ENCODE results near the gene CAVIN2.

DNA sequence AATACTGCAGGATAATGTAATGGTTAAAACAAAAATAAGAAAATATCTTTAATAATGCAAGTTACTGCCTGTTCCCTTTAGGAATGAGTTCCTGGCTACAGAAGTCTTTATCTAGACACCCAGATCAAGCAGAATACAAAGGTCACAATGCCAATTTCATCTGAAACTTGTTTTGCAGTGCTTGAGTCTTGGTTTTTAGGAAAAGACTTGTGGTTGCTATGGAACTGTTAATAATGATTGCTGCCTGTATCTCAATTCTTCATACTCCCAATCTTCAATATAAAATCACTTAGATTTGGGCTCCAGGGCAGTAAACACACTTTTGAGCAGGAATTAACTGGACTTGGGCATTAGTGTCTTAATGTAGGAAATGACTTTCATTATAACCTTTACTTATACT, 14.2 kb downstream of the CAVIN2 start:
- TF ChIP-seq, protein P1, sequence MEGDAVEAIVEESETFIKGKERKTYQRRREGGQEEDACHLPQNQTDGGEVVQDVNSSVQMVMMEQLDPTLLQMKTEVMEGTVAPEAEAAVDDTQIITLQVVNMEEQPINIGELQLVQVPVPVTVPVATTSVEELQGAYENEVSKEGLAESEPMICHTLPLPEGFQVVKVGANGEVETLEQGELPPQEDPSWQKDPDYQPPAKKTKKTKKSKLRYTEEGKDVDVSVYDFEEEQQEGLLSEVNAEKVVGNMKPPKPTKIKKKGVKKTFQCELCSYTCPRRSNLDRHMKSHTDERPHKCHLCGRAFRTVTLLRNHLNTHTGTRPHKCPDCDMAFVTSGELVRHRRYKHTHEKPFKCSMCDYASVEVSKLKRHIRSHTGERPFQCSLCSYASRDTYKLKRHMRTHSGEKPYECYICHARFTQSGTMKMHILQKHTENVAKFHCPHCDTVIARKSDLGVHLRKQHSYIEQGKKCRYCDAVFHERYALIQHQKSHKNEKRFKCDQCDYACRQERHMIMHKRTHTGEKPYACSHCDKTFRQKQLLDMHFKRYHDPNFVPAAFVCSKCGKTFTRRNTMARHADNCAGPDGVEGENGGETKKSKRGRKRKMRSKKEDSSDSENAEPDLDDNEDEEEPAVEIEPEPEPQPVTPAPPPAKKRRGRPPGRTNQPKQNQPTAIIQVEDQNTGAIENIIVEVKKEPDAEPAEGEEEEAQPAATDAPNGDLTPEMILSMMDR (conservative IDR thresholded peaks at IDR 0.05 in 1 of 2, IDR thresholded peaks at IDR 0.05 in 1 of 2; ENCODE audit: extremely low read depth in 1 of 2, insufficient read depth in 1 of 2, low read depth in 1 of 2, low read length in 2 of 2): no peak
- no peak for TF ChIP-seq EZH2 (IDR thresholded peaks at IDR 0.05; ENCODE audit: borderline replicate concordance, low read length)

Measured in mammary epithelial cell (primary cell).